Activated naive CD4-positive, alpha-beta T cell treated with anti-CD3 and anti-CD28 coated beads, Interleukin-2, amount 10 ng/mL, durations not matched to agents 7 days and 5 days (primary cell): ENCODE results near the gene RPLP1.

Experiments used
- CTCF ChIA-PET: fragments of 350-600 bp; sonication (Branson Sonifier 250); formaldehyde crosslinking; loops from one replicate; lab custom pipeline; 2021; ENCODE audit warnings: antibody characterized with exemption; lab: Charles Lee
- DNase-seq: peaks from one replicate; pipeline ENCODE4 v3.0.0-alpha.2; 2020
- H3K27ac Mint-ChIP-seq: one replicate; pipeline ENCODE4 v1.8.0; 2021; ENCODE audit warnings: mild to moderate bottlenecking, moderate library complexity, mixed read lengths
- H3K27me3 Mint-ChIP-seq: one replicate; pipeline ENCODE4 v1.8.0; 2021; ENCODE audit warnings: mild to moderate bottlenecking, mixed read lengths
- H3K36me3 Mint-ChIP-seq: one replicate; pipeline ENCODE4 v1.8.0; 2021; ENCODE audit warnings: mixed read lengths
- H3K4me1 Mint-ChIP-seq: one replicate; pipeline ENCODE4 v1.8.0; 2021; ENCODE audit warnings: mixed read lengths
- H3K4me3 Mint-ChIP-seq: one replicate; pipeline ENCODE4 v1.8.0; 2021; ENCODE audit warnings: mild to moderate bottlenecking, moderate library complexity, mixed read lengths
- H3K9me3 Mint-ChIP-seq: one replicate; pipeline ENCODE4 v1.8.0; 2021; ENCODE audit warnings: mixed read lengths

The RPLP1 gene

DNA sequence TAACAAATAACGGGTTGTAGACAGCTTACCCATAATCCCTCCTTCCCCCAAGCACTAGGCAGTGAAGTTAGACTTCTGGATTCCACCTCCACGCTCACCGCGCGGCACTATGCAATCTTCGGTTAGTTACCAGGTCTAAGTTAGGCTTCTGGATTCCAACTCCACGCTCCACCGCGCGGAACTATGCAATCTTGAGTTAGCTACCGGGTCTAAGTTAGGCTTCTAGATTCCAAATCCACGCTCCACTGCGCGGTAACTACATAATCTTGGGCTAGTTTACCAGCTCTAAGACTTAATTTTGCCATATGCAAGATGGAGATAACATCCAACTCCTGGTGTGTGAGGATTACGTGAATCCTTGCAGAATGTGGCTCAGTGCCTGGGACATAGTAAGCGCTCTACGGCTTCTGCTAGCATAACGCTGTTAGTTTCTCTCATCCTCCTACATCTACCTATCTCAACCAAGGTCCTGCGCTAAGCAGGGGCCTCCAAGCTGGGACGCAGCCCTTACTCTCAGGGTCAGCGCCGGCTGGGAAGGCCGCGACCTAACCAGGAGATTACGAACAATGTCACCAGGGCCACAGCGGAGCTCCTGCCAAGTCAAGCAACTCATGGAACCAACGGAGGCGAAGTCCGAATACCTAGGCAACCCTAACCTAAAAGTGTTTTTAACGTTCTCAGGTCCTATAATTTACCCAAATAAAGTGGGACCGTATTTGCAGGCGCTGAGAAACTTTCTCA, 497 bp upstream of the RPLP1 start:
- CTCF ChIA-PET = interaction anchor here (0.7 to 3.8 kb wide), 2 partner anchors 10 to 16 kb away, joined by 3 to 26 read pairs; no protein-coding TSS in a partner anchor
- Mint-ChIP-seq H3K4me3 (peak overlapping the region; percentile 96), H3K4me1 (peaks cover 36% of the 10 kb centered on the region), H3K27ac (peak overlapping the region; percentile 100), H3K27me3 (no peaks in the 10 kb centered on the region), H3K9me3 (no peaks in the 10 kb centered on the region), H3K36me3 (peaks cover 50% of the 10 kb centered on the region)
- peak; percentile 44 for DNase-seq

DNA sequence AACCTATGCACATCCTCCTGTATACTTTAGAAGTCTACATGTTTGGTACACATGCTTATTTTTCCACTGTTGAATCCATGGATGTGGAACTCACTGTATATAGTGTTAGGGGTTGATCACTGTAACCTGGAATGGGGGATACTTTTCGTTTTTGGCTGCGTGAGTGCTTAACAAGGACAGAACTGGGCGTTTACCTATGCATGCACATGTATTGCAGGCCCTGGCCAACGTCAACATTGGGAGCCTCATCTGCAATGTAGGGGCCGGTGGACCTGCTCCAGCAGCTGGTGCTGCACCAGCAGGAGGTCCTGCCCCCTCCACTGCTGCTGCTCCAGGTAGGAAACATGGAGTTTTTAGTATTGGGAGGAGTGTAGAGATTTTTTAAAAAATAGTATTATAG, 2.3 kb downstream of the RPLP1 start:
- CTCF ChIA-PET = interaction anchor here (2.5 to 3.8 kb wide), 2 partner anchors 8 to 10 kb away, joined by 7 to 26 read pairs; no protein-coding TSS in a partner anchor
- Mint-ChIP-seq H3K4me3 (peak overlapping the region; percentile 96), H3K27me3 (no peaks in the 10 kb centered on the region), H3K36me3 (peaks cover 38% of the 10 kb centered on the region), H3K27ac (peak overlapping the region; percentile 50), H3K4me1 (peaks cover 36% of the 10 kb centered on the region), H3K9me3 (no peaks in the 10 kb centered on the region)
- no peak for DNase-seq

DNA sequence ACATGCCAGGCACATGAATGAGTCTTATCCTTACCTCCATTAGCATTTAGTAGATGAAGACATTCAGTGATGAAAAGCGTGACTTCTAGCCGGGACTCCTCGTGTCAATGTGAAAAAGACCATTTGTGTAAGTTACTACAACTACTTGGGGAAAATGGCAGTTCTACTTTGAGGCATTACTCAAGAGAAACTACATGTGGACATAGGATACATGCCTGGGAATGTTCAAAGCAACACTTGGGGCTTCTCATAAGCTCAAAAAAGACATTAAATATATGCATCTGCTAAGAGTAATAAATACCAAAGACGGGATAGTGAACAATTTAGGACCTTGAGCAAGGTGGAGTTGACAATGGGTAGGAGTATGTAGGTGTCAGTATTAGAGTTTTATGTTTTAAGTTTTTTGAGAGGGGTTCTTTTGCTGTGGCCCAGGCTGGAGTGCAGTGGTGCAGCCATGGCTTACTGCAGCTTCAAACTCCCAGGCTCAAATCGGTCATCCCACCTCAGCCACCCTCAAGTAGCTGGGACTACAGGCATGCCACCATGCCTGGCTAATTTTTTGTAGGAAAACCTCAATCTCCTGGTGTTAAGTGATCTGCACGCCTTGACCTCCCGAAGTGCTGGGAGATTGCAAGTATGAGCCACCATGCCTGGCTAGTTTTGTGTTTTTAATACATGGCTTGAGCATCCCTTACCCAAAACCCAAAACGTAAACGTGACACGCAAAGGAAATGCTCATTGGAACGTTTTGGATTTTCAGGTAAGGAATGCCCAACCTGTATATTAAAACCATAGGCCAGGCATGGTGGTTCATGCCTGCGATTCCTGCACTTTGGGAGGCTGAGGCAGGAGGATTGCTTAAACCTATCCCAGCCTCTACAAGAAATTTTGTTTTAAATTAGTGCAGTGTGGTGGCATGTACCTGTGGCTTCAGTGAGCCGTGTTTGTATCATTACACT, 3.9 kb downstream of the RPLP1 start:
- Mint-ChIP-seq H3K4me3 (no peak overlapping the region), H3K9me3 (no peaks in the 10 kb centered on the region), H3K36me3 (peaks cover 38% of the 10 kb centered on the region), H3K27ac (no peak overlapping the region), H3K27me3 (no peaks in the 10 kb centered on the region), H3K4me1 (peaks cover 37% of the 10 kb centered on the region)
- no peak for DNase-seq
- CTCF ChIA-PET = interaction anchor here (0.6 to 1.1 kb wide), 2 partner anchors 9 to 397 kb away, joined by 3 read pairs; no protein-coding TSS in a partner anchor

DNA sequence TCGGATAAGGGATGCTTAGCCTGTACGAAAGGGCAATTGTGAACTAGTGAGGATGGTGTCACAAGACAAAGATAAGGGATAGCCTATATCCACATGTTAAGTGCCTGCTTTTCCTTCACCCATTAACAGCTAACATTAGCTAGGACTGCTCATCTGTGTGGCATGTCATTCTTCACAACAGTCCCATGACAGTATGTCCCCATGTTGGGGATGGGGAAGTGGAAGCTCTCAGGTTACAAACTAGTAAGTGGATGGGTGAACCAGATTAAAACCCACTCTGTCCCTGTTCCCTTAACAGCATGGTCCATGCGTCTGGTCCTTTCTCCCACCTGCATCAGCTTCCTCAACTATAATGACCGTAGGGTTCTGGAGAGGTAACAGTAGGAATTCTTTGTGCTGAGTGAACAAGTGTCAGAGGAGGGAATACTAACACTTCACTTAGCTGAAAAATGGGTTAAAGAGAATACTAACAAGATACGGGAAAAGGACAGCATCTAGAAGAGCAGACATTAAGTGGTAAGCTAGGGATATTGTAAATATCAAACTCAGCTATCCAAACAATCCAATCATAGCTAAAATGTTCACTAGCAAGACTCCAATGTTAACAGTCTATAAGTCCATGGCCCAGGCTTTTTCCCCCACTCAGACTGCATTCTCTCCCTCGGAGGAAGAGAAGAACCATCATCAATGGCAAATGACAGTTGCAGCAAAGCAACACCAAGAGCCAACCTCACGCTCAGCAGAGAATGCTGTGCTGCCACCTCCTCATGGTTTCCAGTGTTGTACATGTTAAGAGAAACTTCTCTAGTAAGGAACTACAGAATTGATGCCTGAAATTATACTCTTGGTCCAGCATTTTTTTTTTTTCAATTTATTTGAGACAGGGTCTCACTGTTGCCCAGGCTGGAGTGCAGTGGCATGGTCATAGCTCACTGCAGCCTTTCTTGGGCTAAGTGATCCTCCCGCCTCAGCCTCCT, 5.0 kb downstream of the RPLP1 start:
- H3K4me1 Mint-ChIP-seq = peaks cover 36% of the 10 kb centered on the region
- H3K27ac Mint-ChIP-seq = peak overlapping the region; percentile 1
- H3K4me3 Mint-ChIP-seq = no peak overlapping the region
- H3K36me3 Mint-ChIP-seq = peaks cover 38% of the 10 kb centered on the region
- CTCF ChIA-PET = interaction anchor here (1.2 kb wide), 1 partner anchor 9 kb away, joined by 4 read pairs; no protein-coding TSS in a partner anchor
- no peaks in the 10 kb centered on the region for H3K9me3 Mint-ChIP-seq
- H3K27me3 Mint-ChIP-seq = no peaks in the 10 kb centered on the region
- DNase-seq = no peak

DNA sequence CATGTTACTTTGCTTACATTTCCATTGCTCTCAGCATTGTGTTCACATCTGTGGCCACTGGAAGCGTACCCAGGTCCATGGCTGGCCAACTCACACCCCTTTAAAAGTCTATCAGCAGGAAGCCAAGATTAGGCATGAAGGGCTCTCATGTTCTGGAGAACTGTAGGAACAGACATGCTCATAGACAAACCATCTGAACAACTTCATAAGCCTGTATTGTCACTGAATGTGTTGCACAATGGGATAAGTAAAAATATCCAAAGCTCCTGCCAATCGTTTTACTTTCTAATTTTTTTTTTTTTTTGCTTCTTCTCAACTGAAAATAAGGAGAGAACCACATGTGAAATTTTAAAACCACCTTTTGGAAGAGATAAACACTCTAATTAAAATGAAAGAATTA, 6.4 kb downstream of the RPLP1 start:
- no peaks in the 10 kb centered on the region for H3K9me3 Mint-ChIP-seq
- H3K36me3 Mint-ChIP-seq = peaks cover 29% of the 10 kb centered on the region
- no peak for DNase-seq
- no peak overlapping the region for H3K4me3 Mint-ChIP-seq
- H3K4me1 Mint-ChIP-seq = peaks cover 44% of the 10 kb centered on the region
- no peak overlapping the region for H3K27ac Mint-ChIP-seq
- peaks cover 4% of the 10 kb centered on the region for H3K27me3 Mint-ChIP-seq
- CTCF ChIA-PET = interaction anchor here (0.7 kb wide), 1 partner anchor 116 kb away, joined by 3 read pairs; no protein-coding TSS in a partner anchor

DNA sequence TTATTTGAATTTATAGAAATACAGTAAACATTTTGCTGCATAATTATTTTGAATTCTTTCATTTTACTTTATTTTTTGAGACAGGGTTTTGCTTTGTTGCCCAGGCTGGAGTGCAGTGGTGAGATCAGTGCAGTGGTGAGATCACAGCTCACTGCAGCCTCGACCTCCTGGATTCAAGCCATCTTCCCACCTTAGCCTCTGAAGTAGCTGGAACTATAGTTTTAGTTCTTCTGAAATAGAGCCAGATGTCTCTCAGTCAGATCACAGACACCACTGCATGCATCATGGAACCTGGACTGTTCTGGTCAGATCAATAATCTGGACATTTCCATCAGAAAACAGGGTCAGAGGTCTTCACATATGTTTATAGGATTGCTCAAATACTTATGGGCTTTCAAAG, 7.9 kb downstream of the RPLP1 start:
- CTCF ChIA-PET = no interaction called here
- Mint-ChIP-seq H3K4me3 (no peak overlapping the region), H3K4me1 (peaks cover 32% of the 10 kb centered on the region), H3K36me3 (peaks cover 15% of the 10 kb centered on the region), H3K27me3 (peaks cover 9% of the 10 kb centered on the region), H3K9me3 (no peaks in the 10 kb centered on the region), H3K27ac (no peak overlapping the region)
- DNase-seq = no peak

DNA sequence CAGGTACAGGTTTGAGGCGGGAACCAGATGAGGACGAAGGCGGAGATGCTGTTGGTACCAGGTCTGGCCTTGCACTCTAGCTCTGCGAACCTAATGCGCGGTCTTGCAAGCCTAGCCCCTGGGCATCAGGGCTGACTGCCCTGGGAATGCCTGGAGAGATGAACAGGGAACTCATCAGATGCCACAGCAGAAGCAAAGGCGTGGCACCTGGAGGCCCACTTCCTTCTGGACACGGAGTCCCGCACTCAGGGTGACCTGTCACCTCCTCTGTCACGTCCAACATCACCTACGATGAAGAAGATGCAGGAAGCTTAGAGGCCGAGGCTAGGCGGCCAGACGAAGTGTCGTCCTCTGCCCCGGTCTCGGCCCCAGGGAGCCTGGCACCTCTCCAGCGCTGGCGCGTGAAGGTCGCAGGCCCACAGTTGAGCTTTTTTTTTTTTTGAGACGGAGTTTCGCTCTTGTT, 9.4 kb downstream of the RPLP1 start:
- H3K27ac Mint-ChIP-seq = no peak overlapping the region
- peak overlapping the region; percentile 81 for H3K4me3 Mint-ChIP-seq
- H3K4me1 Mint-ChIP-seq = peaks cover 34% of the 10 kb centered on the region
- DNase-seq = no peak
- peaks cover 4% of the 10 kb centered on the region for H3K36me3 Mint-ChIP-seq
- CTCF ChIA-PET = interaction anchor here (0.9 to 2.4 kb wide), 12 partner anchors 9 to 1044 kb away, joined by 3 to 26 read pairs (median 4); partner anchors contain the start of gene RPLP1
- H3K27me3 Mint-ChIP-seq = peaks cover 16% of the 10 kb centered on the region
- no peaks in the 10 kb centered on the region for H3K9me3 Mint-ChIP-seq

DNA sequence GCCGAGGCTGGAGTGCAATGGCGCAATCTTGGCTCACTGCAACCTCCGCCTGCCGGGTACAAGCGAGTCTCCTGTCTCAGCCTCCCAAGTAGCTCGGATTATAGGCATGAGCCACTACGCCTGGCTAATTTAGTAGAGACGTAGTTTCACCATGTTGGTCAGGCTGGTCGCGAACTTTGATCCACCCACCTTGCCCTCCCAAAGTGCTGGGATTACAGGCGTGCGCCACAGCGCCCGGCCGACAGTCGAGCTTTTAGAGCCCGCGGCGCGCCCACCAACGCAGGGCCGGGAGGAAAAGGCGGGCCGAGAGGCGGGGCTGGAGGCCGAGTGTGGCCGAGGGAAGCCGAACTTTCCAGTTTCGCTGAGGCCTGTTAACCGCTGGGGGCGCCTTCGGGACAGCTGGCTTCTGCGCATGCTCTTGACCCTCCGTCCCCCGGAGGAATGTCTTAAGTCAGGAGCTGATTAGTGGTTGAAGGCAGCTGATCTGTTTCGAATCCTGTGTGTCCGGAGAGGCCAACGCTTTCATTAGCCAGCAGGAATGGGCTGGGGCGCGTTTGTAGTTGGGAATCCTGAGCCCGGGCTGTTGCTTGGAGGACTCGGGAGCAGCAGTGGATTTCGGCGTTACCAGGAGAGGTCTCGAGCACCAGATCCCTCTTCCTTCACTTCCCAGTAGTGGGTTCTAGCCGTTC, 10.0 kb downstream of the RPLP1 start:
- Mint-ChIP-seq H3K9me3 (no peaks in the 10 kb centered on the region), H3K4me3 (peak overlapping the region; percentile 81), H3K36me3 (no peaks in the 10 kb centered on the region), H3K27ac (no peak overlapping the region), H3K27me3 (peaks cover 19% of the 10 kb centered on the region), H3K4me1 (peaks cover 38% of the 10 kb centered on the region)
- CTCF ChIA-PET = interaction anchor here (0.6 to 2.4 kb wide), 16 partner anchors 10 to 1044 kb away, joined by 3 to 26 read pairs (median 3); partner anchors contain the start of gene RPLP1
- DNase-seq = peak; percentile 93

DNA sequence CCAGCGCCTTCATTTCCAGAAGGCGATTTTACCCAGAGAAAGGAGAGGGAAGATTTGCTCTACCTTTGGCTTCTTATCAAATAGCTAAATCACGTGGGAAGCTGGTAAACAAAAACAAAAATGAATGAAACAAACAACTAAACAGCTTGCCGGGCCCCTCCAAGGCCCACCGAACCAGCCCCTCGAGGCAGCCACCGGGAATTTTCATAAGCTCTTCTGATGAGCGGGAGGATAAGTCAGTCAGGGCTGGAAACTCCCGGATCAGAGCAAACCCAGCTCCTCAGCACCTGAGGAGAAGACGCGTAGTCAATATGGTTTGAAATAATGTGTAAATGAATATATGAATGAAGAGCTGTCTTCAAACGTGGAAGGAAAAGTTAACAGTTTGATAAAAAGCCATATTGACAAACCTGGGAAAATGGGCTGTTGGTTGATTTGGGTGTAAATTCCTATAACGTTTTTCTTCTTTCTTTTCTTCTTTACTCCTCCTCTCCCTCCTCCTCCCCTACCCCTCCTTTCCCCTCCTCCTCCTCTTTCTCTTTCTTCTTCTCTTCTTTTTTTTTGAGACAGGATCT, 10.7 kb downstream of the RPLP1 start:
- Mint-ChIP-seq H3K27ac (no peak overlapping the region), H3K4me3 (peak overlapping the region; percentile 81), H3K36me3 (no peaks in the 10 kb centered on the region), H3K4me1 (peaks cover 44% of the 10 kb centered on the region), H3K9me3 (no peaks in the 10 kb centered on the region), H3K27me3 (peaks cover 21% of the 10 kb centered on the region)
- DNase-seq = no peak
- CTCF ChIA-PET = interaction anchor here (0.6 to 2.4 kb wide), 16 partner anchors 9 to 1043 kb away, joined by 3 to 26 read pairs (median 3); partner anchors contain the start of gene RPLP1

DNA sequence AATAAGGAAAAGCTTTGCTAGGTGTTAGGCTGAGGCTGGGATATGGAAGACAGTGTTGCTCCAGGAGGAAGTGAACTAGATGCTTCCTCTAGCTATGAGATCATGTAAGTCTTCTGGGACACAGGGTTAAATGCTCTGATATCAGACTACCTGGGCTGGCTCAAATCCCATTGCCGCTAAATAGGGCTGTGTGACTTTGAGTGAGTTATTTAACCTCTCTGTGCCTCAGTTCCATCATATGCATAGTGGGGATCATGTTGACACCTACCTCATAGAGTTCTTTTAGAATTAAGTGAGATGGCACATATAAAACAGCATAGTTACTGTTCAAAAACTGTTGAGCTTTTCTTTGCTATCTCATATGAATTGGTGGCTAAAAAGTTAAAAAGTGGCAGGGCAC, 12.6 kb downstream of the RPLP1 start:
- Mint-ChIP-seq H3K4me1 (peaks cover 62% of the 10 kb centered on the region), H3K9me3 (no peaks in the 10 kb centered on the region), H3K4me3 (no peak overlapping the region), H3K27me3 (peaks cover 25% of the 10 kb centered on the region), H3K27ac (no peak overlapping the region), H3K36me3 (no peaks in the 10 kb centered on the region)
- DNase-seq = no peak
- CTCF ChIA-PET = interaction anchor here (1.4 to 1.6 kb wide), 3 partner anchors 9 to 601 kb away, joined by 3 to 7 read pairs (median 3); partner anchors contain the start of gene RPLP1

DNA sequence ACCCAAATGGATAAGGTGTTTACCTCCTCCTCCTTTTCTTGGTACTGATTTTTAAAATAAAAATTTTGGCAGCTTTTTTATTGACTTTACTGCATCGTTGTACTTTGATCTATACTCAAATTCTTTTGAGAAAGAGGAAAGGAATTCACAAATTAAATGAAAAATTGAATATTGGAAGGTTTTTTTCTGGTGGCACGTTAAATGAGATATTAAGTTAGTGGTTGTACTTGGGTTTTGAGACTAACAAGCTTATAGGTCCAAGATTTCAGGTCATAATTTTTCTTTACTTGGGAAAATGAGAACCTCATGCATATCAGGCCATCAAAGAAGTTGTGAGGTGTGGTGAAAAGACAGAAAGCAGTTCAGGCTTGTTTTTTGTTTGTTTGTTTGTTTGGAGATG, 14.1 kb downstream of the RPLP1 start:
- no peak overlapping the region for H3K4me3 Mint-ChIP-seq
- H3K4me1 Mint-ChIP-seq = peaks cover 59% of the 10 kb centered on the region
- H3K27ac Mint-ChIP-seq = no peak overlapping the region
- no peak for DNase-seq
- peaks cover 30% of the 10 kb centered on the region for H3K27me3 Mint-ChIP-seq
- no peaks in the 10 kb centered on the region for H3K36me3 Mint-ChIP-seq
- H3K9me3 Mint-ChIP-seq = no peaks in the 10 kb centered on the region
- CTCF ChIA-PET = interaction anchor here (1.0 to 1.3 kb wide), 3 partner anchors 9 to 1068 kb away, joined by 3 to 4 read pairs (median 4); no protein-coding TSS in a partner anchor

DNA sequence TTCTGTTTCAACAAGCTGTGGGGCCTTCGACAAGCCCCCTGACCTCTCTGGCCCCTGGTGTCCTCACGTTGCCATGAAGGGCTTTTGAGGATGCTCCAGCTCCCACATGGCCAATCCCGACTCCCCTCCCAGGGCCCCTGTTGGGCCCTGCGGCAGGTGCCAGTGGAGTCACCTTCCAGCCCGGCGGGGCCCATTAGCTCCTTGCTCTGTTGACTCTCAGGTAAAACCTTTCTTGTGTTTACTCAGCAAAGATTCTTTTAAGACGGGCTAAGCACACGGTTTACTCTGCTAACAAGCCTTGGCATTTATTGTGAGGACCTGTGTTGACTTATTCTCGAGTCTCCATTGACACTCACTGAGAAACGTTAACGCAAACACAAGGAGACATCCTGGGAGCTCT, 15.0 kb downstream of the RPLP1 start:
- no peak overlapping the region for H3K4me3 Mint-ChIP-seq

More for the DNA sequence above, 15.0 kb downstream of the RPLP1 start:
- CTCF ChIA-PET = interaction anchor here (0.7 to 1.6 kb wide), 6 partner anchors 9 to 1067 kb away, joined by 3 to 6 read pairs (median 3); no protein-coding TSS in a partner anchor
- H3K9me3 Mint-ChIP-seq = no peaks in the 10 kb centered on the region
- H3K27me3 Mint-ChIP-seq = peaks cover 34% of the 10 kb centered on the region
- DNase-seq = no peak
- peaks cover 52% of the 10 kb centered on the region for H3K4me1 Mint-ChIP-seq
- H3K36me3 Mint-ChIP-seq = no peaks in the 10 kb centered on the region
- H3K27ac Mint-ChIP-seq = peak overlapping the region; percentile 89
